HEK293 (cell line): Measurements from ENCODE around the gene BLVRB.

Experiments used
- CTCF ChIA-PET: fragments of 350-600 bp; formaldehyde crosslinking; extraction: SDS; loops from one replicate; lab custom pipeline; 2021; ENCODE audit warnings: antibody characterized with exemption; lab: Yijun Ruan, JAX
- POLR2A ChIA-PET: fragments of 300-600 bp; formaldehyde crosslinking; extraction: SDS; loops from one replicate; lab custom pipeline; 2020; ENCODE audit warnings: antibody characterized with exemption, inconsistent platforms; lab: Yijun Ruan, JAX
- H3K27ac ChIP-seq: fragments of 200-500 bp; sonication (Bioruptor generic); 2 replicates; pipeline ENCODE4 v1.5.1; 2014; ENCODE audit warnings: low read depth, low read length, control low read depth, inconsistent platforms; ENCODE audit errors: extremely low read depth
- H3K36me3 ChIP-seq, 2 experiments: fragments of 200-500 bp in 1 of 2; sonication (Bioruptor generic) in 1 of 2; 1 replicate in 1 of 2; 2 replicates in 1 of 2; pipeline ENCODE4 v1.5.1; 2014 to 2017; ENCODE audit warnings: inconsistent platforms in 2 of 2, low read length in 2 of 2; ENCODE audit not compliant: control insufficient read depth in 2 of 2, insufficient read depth in 1 of 2
- H3K4me1 ChIP-seq: fragments of 200-500 bp; sonication (Bioruptor generic); 2 replicates; pipeline ENCODE4 v1.5.1; 2014; ENCODE audit warnings: mild to moderate bottlenecking, low read length, inconsistent platforms; ENCODE audit not compliant: control insufficient read depth, insufficient read depth
- H3K4me3 ChIP-seq: 2 replicates; pipeline ENCODE4 v1.5.1; 2011; ENCODE audit warnings: low read depth, mild to moderate bottlenecking, control low read depth, low read length, moderate library complexity
- H3K9me3 ChIP-seq: fragments of 200-500 bp; sonication (Bioruptor generic); 2 replicates; pipeline ENCODE4 v1.5.1; 2014; ENCODE audit warnings: low read depth, low read length, inconsistent platforms; ENCODE audit not compliant: control insufficient read depth, insufficient read depth
- GLIS2 ChIP-seq: fragments of 450-650 bp; formaldehyde crosslinking; IDR thresholded peaks from 2 replicates; pipeline ENCODE4 v1.5.1; 2016; ENCODE audit warnings: missing biosample characterization, missing genetic modification characterization
- HOXC10 ChIP-seq: sonication (generic); formaldehyde crosslinking; IDR thresholded peaks from 2 replicates; pipeline ENCODE4 v1.8.1; 2023; ENCODE audit warnings: mild to moderate bottlenecking, missing genetic modification reagents
- KLF10 ChIP-seq: fragments of 450-650 bp; IDR thresholded peaks from 2 replicates; pipeline ENCODE4 v1.5.1; 2018; ENCODE audit warnings: missing biosample characterization, mild to moderate bottlenecking, missing genetic modification characterization
- KLF7 ChIP-seq: fragments of 450-650 bp; formaldehyde crosslinking; IDR thresholded peaks from 2 replicates; pipeline ENCODE4 v1.5.1; 2016; ENCODE audit warnings: missing biosample characterization, missing genetic modification characterization, borderline replicate concordance
- OVOL3 ChIP-seq: fragments of 450-650 bp; formaldehyde crosslinking; IDR thresholded peaks from 2 replicates; pipeline ENCODE4 v1.5.1; 2016; ENCODE audit warnings: missing biosample characterization, missing genetic modification characterization
- SCRT2 ChIP-seq: fragments of 450-650 bp; formaldehyde crosslinking; IDR thresholded peaks from 2 replicates; pipeline ENCODE4 v1.5.1; 2016; ENCODE audit warnings: missing biosample characterization, missing genetic modification characterization
- SP2 ChIP-seq: fragments of 450-650 bp; formaldehyde crosslinking; IDR thresholded peaks from 2 replicates; pipeline ENCODE4 v1.5.1; 2016; ENCODE audit warnings: missing biosample characterization, missing genetic modification characterization
- TSHZ1 ChIP-seq: fragments of 450-650 bp; formaldehyde crosslinking; IDR thresholded peaks from 2 replicates; pipeline ENCODE4 v1.5.1; 2016; ENCODE audit warnings: missing biosample characterization, missing genetic modification characterization, borderline replicate concordance
- ZEB2 ChIP-seq: fragments of 450-650 bp; formaldehyde crosslinking; IDR thresholded peaks from 2 replicates; pipeline ENCODE4 v1.5.1; 2016; ENCODE audit warnings: missing biosample characterization, missing genetic modification characterization
- ZNF10 ChIP-seq: fragments of 450-650 bp; formaldehyde crosslinking; IDR thresholded peaks from 2 replicates; pipeline ENCODE4 v1.5.1; 2017; ENCODE audit warnings: missing biosample characterization, missing genetic modification characterization
- ZNF221 ChIP-seq: fragments of 450-650 bp; formaldehyde crosslinking; IDR thresholded peaks from 2 replicates; pipeline ENCODE4 v1.5.1; 2017; ENCODE audit warnings: missing biosample characterization, missing genetic modification characterization, borderline replicate concordance
- ZNF248 ChIP-seq: fragments of 450-650 bp; formaldehyde crosslinking; IDR thresholded peaks from 2 replicates; pipeline ENCODE4 v1.5.1; 2017; ENCODE audit warnings: missing biosample characterization, missing genetic modification characterization
- ZNF391 ChIP-seq: fragments of 450-650 bp; formaldehyde crosslinking; IDR thresholded peaks from 2 replicates; pipeline ENCODE4 v1.5.1; 2016; ENCODE audit warnings: low read depth, missing biosample characterization, missing genetic modification characterization, borderline replicate concordance
- ZNF416 ChIP-seq: fragments of 450-650 bp; formaldehyde crosslinking; IDR thresholded peaks from 2 replicates; pipeline ENCODE4 v1.5.1; 2016; ENCODE audit warnings: missing biosample characterization, missing genetic modification characterization
- ZNF433 ChIP-seq: fragments of 450-650 bp; formaldehyde crosslinking; IDR thresholded peaks from 2 replicates; pipeline ENCODE4 v1.5.1; 2016; ENCODE audit warnings: missing biosample characterization, missing genetic modification characterization, low read depth
- ZNF555 ChIP-seq: fragments of 450-650 bp; formaldehyde crosslinking; conservative IDR thresholded peaks from 2 replicates; pipeline ENCODE4 v1.5.1; 2017; ENCODE audit warnings: missing biosample characterization, mild to moderate bottlenecking, missing genetic modification characterization, inconsistent platforms
- ZNF560 ChIP-seq: fragments of 450-650 bp; formaldehyde crosslinking; IDR thresholded peaks from 2 replicates; pipeline ENCODE4 v1.5.1; 2017; ENCODE audit warnings: missing biosample characterization, missing genetic modification characterization, borderline replicate concordance
- ZNF600 ChIP-seq: fragments of 450-650 bp; formaldehyde crosslinking; IDR thresholded peaks from 2 replicates; pipeline ENCODE4 v1.5.1; 2016; ENCODE audit warnings: missing biosample characterization, missing genetic modification characterization
- ZNF658 ChIP-seq: fragments of 450-650 bp; formaldehyde crosslinking; IDR thresholded peaks from 2 replicates; pipeline ENCODE4; 2016; ENCODE audit warnings: missing biosample characterization, missing genetic modification characterization
- ZNF707 ChIP-seq: fragments of 450-650 bp; formaldehyde crosslinking; IDR thresholded peaks from 2 replicates; pipeline ENCODE4 v1.5.1; 2016; ENCODE audit warnings: missing biosample characterization, missing genetic modification characterization
- ZNF768 ChIP-seq: fragments of 450-650 bp; formaldehyde crosslinking; IDR thresholded peaks from 2 replicates; pipeline ENCODE4 v1.5.1; 2018; ENCODE audit warnings: missing biosample characterization, mild to moderate bottlenecking, missing genetic modification characterization
- ZNF776 ChIP-seq: fragments of 450-650 bp; formaldehyde crosslinking; IDR thresholded peaks from 2 replicates; pipeline ENCODE4 v1.5.0; 2017; ENCODE audit warnings: missing biosample characterization, missing genetic modification characterization, borderline replicate concordance
- ZNF785 ChIP-seq: fragments of 450-650 bp; formaldehyde crosslinking; IDR thresholded peaks from 2 replicates; pipeline ENCODE4 v1.5.1; 2016; ENCODE audit warnings: missing biosample characterization, missing genetic modification characterization
- TF ChIP-seq, protein P1 (sequence below): fragments of 450-650 bp; formaldehyde crosslinking; IDR thresholded peaks from 2 replicates; pipeline ENCODE4 v1.5.1; 2016; ENCODE audit warnings: missing biosample characterization, missing genetic modification characterization
- TF ChIP-seq, protein P2 (sequence below): fragments of 450-650 bp; formaldehyde crosslinking; IDR thresholded peaks from 2 replicates; pipeline ENCODE4 v1.5.1; 2017; ENCODE audit warnings: missing biosample characterization, missing genetic modification characterization
- TF ChIP-seq, protein P3 (sequence below): fragments of 450-650 bp; formaldehyde crosslinking; IDR thresholded peaks from 2 replicates; pipeline ENCODE4 v1.5.1; 2016; ENCODE audit warnings: missing biosample characterization, missing genetic modification characterization
- TF ChIP-seq, protein P4 (sequence below): fragments of 450-650 bp; formaldehyde crosslinking; optimal IDR thresholded peaks from 2 replicates; pipeline ENCODE3; 2016; ENCODE audit warnings: missing biosample characterization, mild to moderate bottlenecking, missing genetic modification characterization

BLVRB gene

GRCh38 chr19:40420766-40421765 is 44.5 kb downstream of the BLVRB start (continued):
- TF ChIP-seq TSHZ1 (tag by site-specific recombination) (no peak; the same call in none of the 2 replicates), ZNF658 (no peak), OVOL3 (tag by site-specific recombination) (peak; percentile 35), ZNF221 (tag by site-specific recombination) (0 out of 2 replicates have a peak, but pooled peaks have one; percentile 86), KLF7 (tag by site-specific recombination) (peak; percentile 99), ZNF391 (tag by site-specific recombination) (peak; percentile 74; the same call in 1 of the 2 replicates), ZNF433 (no peak), SP2 (tag by site-specific recombination) (peak; percentile 95)
- TF ChIP-seq, protein P1, sequence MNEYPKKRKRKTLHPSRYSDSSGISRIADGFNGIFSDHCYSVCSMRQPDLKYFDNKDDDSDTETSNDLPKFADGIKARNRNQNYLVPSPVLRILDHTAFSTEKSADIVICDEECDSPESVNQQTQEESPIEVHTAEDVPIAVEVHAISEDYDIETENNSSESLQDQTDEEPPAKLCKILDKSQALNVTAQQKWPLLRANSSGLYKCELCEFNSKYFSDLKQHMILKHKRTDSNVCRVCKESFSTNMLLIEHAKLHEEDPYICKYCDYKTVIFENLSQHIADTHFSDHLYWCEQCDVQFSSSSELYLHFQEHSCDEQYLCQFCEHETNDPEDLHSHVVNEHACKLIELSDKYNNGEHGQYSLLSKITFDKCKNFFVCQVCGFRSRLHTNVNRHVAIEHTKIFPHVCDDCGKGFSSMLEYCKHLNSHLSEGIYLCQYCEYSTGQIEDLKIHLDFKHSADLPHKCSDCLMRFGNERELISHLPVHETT: peak; percentile 84; the same call in 1 of the 2 replicates

DNA sequence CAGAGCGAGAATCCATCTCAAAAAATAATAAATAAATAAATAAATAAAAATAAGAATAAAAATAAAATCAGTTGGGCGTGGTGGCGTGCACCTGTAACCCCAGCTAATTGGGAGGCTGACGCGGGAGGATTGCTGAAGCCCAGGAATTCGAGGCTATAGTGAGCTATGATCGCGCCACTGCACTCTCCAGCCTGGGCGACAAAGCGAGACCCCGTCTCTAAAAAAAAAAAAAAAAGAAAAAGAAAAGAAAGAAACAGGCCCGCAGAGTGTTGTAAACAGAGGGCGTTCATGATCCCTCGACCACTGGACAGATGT is 45.1 kb downstream of the BLVRB start:
- CTCF ChIA-PET: interaction anchor here (0.6 to 3.4 kb wide), 49 partner anchors 10 to 1722 kb away, joined by 3 to 40 read pairs (median 5); partner anchors contain the start of genes BLVRB and SERTAD3
- H3K27ac ChIP-seq: peak overlapping the region; percentile 95
- peaks cover 13 to 15% of the 10 kb centered on the region in 2 experiments for H3K36me3 ChIP-seq
- peaks cover 21% of the 10 kb centered on the region for H3K4me1 ChIP-seq
- no peaks in the 10 kb centered on the region for H3K9me3 ChIP-seq
- no peak overlapping the region for H3K4me3 ChIP-seq
- POLR2A ChIA-PET: interaction anchor here (0.6 to 9.2 kb wide), 41 partner anchors 8 to 1734 kb away, joined by 3 to 428 read pairs (median 4); partner anchors contain the start of genes AKT2, BLVRB, C19orf47 and DYRK1B
- 0 out of 2 replicates have a peak, but pooled peaks have one; percentile 8 for TF ChIP-seq ZNF768 (tag by site-specific recombination)
- TF ChIP-seq ZNF707 (tag by site-specific recombination): no peak
- TF ChIP-seq ZNF600 (tag by site-specific recombination): no peak
- TF ChIP-seq ZNF555 (tag by site-specific recombination): no peak
- no peak for TF ChIP-seq ZNF776 (tag by site-specific recombination)
- no peak for TF ChIP-seq ZNF416 (tag by site-specific recombination)
- TF ChIP-seq, protein P2, sequence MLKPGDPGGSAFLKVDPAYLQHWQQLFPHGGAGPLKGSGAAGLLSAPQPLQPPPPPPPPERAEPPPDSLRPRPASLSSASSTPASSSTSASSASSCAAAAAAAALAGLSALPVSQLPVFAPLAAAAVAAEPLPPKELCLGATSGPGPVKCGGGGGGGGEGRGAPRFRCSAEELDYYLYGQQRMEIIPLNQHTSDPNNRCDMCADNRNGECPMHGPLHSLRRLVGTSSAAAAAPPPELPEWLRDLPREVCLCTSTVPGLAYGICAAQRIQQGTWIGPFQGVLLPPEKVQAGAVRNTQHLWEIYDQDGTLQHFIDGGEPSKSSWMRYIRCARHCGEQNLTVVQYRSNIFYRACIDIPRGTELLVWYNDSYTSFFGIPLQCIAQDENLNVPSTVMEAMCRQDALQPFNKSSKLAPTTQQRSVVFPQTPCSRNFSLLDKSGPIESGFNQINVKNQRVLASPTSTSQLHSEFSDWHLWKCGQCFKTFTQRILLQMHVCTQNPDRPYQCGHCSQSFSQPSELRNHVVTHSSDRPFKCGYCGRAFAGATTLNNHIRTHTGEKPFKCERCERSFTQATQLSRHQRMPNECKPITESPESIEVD (tag by site-specific recombination): no peak
- no peak for TF ChIP-seq ZEB2 (tag by site-specific recombination)
- TF ChIP-seq ZNF248: 0 out of 2 replicates have a peak, but pooled peaks have one; percentile 5
- 0 out of 2 replicates have a peak, but pooled peaks have one; percentile 83 for TF ChIP-seq ZNF785 (tag by site-specific recombination)
- TF ChIP-seq HOXC10 (CRISPR knock-in tag): no peak
- TF ChIP-seq, protein P3, sequence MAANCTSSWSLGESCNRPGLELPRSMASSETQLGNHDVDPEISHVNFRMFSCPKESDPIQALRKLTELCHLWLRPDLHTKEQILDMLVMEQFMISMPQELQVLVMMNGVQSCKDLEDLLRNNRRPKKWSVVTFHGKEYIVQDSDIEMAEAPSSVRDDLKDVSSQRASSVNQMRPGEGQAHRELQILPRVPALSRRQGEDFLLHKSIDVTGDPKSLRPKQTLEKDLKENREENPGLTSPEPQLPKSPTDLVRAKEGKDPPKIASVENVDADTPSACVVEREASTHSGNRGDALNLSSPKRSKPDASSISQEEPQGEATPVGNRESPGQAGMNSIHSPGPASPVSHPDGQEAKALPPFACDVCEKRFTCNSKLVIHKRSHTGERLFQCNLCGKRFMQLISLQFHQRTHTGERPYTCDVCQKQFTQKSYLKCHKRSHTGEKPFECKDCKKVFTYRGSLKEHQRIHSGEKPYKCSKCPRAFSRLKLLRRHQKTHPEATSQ (tag by site-specific recombination): no peak
- TF ChIP-seq ZNF560 (tag by site-specific recombination): 0 out of 2 replicates have a peak, but pooled peaks have one; percentile 18
- TF ChIP-seq KLF10 (tag by site-specific recombination): no peak
- TF ChIP-seq GLIS2 (tag by site-specific recombination): no peak
- TF ChIP-seq SCRT2 (tag by site-specific recombination): no peak
- TF ChIP-seq ZNF10: no peak
- TF ChIP-seq, protein P4, sequence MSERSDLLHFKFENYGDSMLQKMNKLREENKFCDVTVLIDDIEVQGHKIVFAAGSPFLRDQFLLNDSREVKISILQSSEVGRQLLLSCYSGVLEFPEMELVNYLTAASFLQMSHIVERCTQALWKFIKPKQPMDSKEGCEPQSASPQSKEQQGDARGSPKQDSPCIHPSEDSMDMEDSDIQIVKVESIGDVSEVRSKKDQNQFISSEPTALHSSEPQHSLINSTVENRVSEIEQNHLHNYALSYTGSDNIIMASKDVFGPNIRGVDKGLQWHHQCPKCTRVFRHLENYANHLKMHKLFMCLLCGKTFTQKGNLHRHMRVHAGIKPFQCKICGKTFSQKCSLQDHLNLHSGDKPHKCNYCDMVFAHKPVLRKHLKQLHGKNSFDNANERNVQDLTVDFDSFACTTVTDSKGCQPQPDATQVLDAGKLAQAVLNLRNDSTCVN (tag by site-specific recombination): no peak
